ENCODE measurements around the gene ECE1.
A peak's percentile ranks its signal among the peaks of the same experiment; 100 is the strongest.

Gene ECE1

GRCh38 chr1:21266119-21266774, 24.0 kb downstream of the ECE1 start:
- DNase-seq = no peak

GRCh38 chr1:21265644-21266043, 24.6 kb downstream of the ECE1 start:
- DNase-seq = no peak

DNA sequence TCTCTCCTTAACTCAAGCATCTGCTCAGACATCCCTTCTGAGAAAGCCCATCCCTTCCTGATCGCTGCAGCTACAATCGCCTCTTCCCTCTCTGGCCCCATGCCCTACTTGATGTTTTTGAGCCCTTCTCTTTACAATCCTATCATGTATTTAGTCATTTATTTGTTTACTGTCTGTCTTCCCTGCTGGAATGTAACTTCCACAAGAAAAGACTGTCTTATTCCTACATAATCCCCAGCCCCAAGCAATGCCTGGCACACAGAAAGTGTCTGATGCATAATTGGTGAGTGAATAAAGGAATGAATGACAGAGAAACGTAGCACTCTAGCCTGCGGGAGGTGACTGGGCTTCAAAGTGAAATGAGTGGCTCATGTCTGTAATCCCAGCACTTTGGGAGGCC, 25.4 kb downstream of the ECE1 start:
- DNase-seq = no peak

DNA sequence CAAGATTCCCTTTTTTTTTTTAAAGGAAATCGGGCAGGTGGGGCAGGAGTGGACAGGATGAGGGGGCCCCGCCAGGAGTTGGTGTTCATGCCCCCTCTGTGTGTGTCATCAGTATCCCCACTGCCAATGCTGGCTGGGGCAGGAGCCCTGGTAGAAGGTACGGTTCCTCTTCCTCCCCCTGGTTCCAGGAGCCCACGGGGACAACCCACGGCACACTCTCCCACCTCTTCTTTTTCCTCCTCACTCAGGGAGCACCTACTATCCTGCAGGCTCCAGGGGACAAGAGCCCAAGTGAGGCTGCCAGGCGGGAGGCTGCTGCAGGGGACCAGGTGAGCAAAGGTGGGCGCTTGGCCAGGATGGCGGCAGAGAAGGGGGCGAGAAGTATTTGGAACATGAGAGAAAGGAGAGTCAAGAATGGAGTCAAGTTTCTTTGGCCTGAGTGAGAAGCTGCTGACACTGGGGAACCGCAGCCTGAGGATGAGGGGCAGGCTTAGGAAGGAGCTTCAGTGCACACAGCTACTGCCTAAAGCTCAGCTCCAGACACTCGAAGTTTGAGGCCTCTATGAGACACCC, 26.5 kb downstream of the ECE1 start:
- DNase-seq = no peak

- DNase-seq = no peak
Observed at GRCh38 chr1:21263052-21263429, 27.2 kb downstream of the ECE1 start.

DNA sequence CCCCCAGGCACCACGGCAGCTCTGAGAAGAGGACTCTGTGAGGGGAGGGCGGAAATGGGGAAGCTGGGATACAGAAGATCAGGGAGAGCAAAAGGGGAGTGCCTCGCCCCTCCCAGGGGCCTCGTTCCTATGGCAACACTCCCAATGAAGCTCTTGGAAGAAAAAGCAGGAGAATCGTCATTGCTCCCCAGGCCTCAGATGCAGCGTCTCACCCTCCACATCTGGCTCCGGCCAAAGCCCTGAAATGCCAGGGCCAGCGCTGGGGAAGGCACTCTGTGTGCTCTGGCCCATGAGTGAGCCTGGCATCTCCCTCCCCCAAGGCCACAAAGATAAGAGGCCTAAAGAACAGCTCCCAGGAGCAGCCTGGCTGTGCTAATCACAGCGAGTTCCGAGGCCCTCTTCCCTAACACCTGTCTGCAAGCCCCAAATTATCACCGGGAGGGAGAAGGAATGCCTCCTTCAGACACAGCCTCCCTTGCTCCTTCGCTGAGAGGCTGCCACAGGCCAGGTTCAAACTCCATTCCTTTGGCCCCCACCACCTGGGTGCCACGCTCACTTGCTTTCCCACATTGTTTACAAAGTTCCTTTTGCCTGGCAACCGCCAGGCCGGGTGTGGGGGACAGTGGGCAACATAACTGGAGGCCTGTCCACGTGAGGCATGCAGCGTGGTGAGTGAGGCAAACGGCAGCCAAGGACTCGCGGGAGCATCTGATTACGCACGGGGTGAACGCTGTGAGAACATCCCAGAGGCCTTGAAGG, 27.8 kb downstream of the ECE1 start:
- DNase-seq = no peak

GRCh38 chr1:21261551-21262292, 28.5 kb downstream of the ECE1 start:
- peak; percentile 49 for DNase-seq

DNA sequence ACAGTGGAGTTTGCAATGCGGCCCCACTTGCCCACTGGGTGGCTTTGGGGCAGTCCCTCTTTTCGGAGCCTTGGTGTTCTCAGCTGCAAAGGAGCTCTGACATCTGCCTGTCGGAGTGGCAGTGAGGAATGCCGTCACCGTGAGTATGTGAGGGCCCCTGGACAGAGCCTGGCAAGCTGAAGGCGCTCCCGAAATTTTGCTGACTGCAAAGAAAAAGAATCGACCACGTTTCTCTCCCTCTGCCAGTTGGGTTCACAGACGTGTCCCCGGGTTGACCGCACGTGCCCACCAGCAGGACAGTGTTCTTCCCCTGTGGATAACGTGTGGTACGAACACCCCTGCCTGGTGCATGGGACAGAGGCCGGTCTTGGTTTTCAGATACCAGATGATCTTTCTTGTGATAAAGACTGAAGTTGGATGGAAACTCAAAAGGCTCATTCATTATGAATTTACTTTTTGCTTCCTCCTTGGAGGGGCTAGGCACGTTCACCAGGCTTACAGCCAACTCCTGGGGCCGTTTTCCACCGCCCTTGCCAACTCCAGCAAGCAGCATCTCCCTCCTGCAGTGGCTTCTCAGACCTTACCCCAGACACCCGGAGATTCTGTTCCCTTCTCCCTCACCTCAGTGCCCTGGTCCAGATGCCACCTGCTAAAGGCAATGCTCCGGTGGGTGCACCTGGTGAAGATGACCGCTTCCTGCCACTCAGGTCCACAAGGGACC, 29.7 kb downstream of the ECE1 start:
- no peak for DNase-seq

DNA sequence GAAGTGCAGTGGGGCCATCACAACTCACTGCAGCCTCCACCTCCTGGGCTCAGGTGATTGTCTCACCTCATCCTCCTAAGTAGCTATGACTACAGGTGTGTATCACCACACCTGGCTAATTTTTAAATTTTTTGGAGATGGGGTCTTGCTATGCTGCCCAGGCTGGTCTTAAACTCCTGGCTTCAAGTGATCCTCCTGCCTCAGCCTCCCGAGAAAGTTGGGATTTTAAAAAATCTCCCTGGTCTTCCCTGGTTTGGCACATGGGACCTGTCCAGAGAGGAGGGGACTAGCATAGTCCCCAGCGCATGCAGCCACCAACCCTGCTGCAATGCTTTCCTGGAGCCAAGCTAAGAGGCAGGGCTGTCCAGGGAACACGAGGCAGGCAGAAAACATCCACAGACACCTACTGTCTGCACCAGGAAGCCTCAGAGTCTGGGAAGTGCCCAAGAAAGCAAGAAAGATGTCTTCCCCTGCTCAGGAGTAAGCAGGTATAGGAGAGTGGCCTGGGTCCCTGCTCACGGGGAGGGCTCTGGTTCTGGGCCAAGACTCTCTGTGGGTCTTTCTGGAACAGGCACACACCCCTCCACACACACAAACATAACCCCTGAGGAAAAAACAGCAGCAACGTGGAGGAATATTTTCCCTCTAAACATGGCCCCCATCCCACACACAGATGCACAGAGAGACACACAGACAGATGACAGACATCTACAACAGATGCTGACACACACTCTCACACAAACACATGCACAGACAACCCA, 30.8 kb downstream of the ECE1 start:
- DNase-seq = no peak

DNA sequence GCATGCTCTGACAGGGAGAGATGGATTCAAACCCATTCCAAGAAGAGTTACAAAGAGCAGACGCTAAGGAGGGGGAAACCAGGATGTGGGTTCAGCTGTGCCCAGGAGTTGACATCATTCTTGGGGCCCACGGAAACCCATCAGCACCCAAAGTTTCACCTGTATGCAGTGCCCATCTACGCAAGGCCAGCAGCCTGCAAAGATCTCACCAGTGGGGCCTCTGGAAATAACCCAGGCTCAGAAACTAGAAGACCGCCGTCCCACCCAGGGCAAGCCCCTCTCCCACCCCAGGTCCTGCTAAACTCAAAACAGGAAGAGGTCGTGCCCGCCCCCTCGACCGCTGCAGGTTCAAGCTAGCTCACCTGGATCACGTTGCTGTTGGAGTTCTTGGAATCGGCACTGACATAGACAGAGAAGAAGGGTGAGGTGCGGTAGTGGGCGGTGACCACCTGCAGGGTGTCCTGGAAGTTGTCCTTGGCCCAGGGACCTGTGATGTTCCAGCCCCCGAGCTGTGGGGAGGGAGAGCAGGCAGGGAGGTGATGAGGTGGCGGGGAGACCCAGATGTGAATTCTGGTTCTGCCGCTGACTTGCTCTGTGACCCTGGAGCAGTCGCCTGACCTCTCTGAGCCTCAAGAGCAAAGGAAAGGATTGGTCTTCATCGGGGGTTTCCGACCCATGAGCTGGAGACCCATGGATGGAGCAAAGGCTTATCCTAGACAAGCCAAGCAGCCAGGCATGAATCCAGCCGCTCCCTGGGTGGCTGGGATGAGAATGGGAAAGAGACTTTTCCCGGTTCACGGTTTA, 31.7 kb downstream of the ECE1 start:
- DNase-seq = peak; percentile 46

GRCh38 chr1:21257431-21258135, 32.7 kb downstream of the ECE1 start:
- no peak for DNase-seq

GRCh38 chr1:21256776-21257175, 33.5 kb downstream of the ECE1 start:
- DNase-seq = no peak

DNA sequence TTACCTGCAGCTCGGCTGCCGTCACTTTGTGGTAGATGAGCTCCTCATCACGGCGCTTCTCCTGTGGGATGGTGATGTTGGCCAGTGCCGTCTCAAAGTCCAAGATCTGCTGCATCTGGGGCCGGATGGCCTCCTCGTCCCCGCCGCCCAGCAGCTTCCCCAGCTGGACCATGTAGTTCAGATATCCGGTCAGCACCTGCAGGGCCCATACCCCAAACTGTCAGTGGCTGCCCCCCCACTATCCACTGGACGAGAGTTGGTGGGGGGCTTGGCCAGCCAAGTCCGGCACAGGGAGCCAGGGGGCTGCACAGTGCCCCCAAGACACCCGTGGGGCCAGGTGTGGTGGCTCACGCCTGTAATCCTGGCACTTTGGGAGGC, 34.3 kb downstream of the ECE1 start:
- no peak for DNase-seq

- DNase-seq = peak; percentile 87
Observed at GRCh38 chr1:21255284-21255942, 34.9 kb downstream of the ECE1 start.

DNA sequence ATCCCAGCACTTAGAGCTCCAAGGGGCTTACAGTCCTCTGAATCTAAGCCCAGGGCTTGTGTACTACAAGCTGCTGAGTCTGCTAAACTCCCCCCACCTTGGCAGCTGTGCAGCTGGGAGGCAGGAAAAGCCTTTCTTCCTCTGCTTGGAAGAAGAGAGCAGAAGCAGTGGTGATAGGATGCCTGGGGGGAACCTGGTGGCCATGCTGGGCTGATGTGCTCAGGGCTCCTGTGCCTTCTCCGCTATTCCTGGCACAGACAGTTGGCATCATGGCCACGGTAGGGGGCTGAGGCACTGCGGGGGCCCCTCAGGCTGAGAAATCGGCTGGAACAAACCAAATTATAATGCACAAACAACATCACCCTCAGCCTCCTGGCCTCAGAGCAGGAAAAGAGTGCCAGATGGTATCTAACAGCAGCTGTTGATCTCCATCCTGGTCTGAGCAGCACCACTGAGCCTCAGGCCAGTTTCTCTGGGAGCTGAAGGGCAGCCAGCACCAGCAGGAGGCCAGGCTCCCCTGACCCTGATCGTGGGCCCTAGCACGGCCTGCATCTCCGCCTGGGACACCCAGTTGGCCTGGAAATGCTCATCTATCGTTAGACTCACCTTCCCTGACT, 35.8 kb downstream of the ECE1 start:
- no peak for DNase-seq

- DNase-seq = peak; percentile 22
Observed at GRCh38 chr1:21251773-21252471, 38.3 kb downstream of the ECE1 start.

DNA sequence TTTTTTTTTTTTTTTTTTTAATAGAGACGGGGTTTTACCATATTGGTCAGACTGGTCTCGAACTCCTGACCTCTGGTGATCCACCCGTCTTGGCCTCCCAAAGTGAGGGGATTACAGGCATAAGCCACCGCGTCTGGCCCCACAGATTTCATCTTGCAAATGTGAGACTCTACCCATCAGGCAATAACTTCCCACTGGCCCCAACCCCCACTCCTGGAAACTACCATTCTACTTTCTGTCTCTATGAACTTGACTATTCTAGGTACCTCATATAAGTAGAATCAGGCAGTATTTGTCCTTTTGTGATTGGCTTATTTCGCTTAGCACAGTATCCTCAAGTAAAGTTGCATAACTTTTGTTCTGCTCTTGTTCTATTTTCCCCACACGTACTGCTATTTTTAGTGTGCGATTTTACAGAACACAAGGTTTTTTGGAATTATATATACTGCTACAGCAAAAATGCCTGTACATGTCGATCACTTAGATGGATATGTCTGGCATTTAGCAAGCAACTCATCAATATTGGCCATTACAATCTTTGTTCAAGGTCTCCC, 40.2 kb downstream of the ECE1 start:
- DNase-seq = no peak

DNA sequence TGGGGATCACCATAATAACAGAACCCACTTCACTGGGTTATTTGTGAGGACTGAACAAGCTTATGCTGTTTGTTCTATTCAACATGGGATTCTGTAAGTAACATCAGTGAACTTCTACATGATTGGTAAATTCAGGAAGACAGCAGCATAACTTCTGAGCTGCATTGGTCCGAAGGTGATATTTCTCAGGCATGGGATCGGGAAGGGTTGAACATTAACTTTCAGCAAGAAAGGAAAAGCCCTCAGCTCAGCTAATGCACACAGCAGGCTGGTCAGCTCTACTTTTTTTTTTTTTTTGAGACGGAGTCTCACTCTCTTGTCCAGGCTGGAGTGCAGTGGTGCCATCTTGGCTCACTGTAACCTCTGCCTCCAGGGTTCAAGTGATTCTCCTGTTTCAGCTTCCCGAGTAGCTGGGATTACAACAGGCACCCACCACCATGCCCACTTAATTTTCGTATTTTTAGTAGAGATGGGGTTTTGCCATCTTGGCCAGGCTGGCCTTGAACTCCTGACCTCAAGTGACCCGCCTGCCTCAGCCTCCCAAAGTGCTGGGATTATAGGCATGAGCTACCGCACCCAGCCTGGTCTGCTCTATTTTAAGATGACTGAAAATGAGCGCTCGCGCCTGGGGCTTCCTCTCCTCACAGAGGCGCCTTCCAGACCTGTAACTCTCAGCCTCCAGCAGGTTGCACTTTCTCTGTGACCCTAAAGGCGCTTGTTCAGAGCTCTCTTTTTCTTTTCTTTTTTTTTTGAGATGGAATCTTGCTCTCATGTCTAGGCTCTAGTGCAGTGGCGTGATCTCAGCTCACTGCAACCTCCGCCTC, 42.2 kb downstream of the ECE1 start:
- DNase-seq = no peak

Data from activated CD4-positive, alpha-beta T cell treated with anti-CD3 and anti-CD28 coated beads, Interleukin-10, Interleukin-2, amounts not matched to agents 100 ng/mL and 50 ng/mL, durations not matched to agents 16 hours and 8 hours (primary cell).